K562 (cell line): ENCODE data around the gene NT5DC4. TPM values are rescaled to one million over a fixed set of nuclear protein-coding genes. Genes with fewer than 3 reads are reported as not detected.
A peak's percentile ranks its signal among the peaks of the same experiment; 100 is the strongest.

Experiments used
- SMAD4 ChIP-seq: fragments of 250-450 bp; sonication (Bioruptor Pico); conservative IDR thresholded peaks from 2 replicates; pipeline ENCODE4 v1.8.0; 2021; ENCODE audit warnings: inconsistent platforms, mild to moderate bottlenecking, moderate library complexity
- SRSF9 ChIP-seq: fragments of 200-400 bp; formaldehyde crosslinking; IDR thresholded peaks from 2 replicates; pipeline ENCODE4 v1.6.1; 2017; ENCODE audit warnings: low read depth, low read length, borderline replicate concordance
- ZNF134 ChIP-seq: fragments of 250-450 bp; sonication (Bioruptor Pico); conservative IDR thresholded peaks from 2 replicates; pipeline ENCODE4 v1.4.0; 2020
- polyA plus RNA-seq, 8 experiments: library from polyadenylated mRNA; depleted of rRNA in 4 of 8; stranded (reverse) in 5 of 8; unstranded in 3 of 8; fragments of >200 nt; fragmentation: Nextera tagmentation in 2 of 8; fragmentation: Illumina TruSeq in 1 of 8; extraction: Ambion mirVana in 2 of 8; extraction: Trizol in 1 of 8; gene quantifications; 2 replicates each; pipeline versions ENCODE4 v1.2.1 to v1.2.3, GENCODE V29; 2011 to 2014; ENCODE audit warnings: inconsistent platforms in 1 of 8, missing spikeins in 1 of 8
- total RNA-seq, 7 experiments: library from RNA; depleted of rRNA in 6 of 7; stranded (reverse); fragments of >200 nt in 6 of 7; fragmentation: Illumina TruSeq in 2 of 7; extraction: Trizol in 2 of 7; gene quantifications; 2 replicates each; pipeline versions ENCODE4 v1.2.1 to v1.2.3, GENCODE V29; 2011 to 2021; ENCODE audit warnings: low replicate concordance in 1 of 7
- TF ChIP-seq, protein P1 (sequence below): fragments of 250-450 bp; sonication (Bioruptor Pico); IDR thresholded peaks from 2 replicates; pipeline ENCODE4 v1.4.0; 2020
- TF ChIP-seq, protein P2 (sequence below): fragments of 250-450 bp; sonication (Bioruptor Pico); IDR thresholded peaks from 2 replicates; pipeline ENCODE4 v1.8.0; 2021; ENCODE audit warnings: mild to moderate bottlenecking, moderate library complexity
- TF ChIP-seq, protein P3 (sequence below), 2 experiments: fragments of 450-650 bp; IDR thresholded peaks; 2 replicates each; pipeline ENCODE4 v1.6.1; 2018; ENCODE audit warnings: mild to moderate bottlenecking in 2 of 2, low read depth in 1 of 2; ENCODE audit not compliant: partially characterized antibody in 2 of 2
- TF ChIP-seq, protein P4 (sequence below): sonication (generic); formaldehyde crosslinking; IDR thresholded peaks from 2 replicates; pipeline ENCODE4 v1.8.0; 2022; ENCODE audit warnings: missing genetic modification reagents, mild to moderate bottlenecking, moderate library complexity, borderline replicate concordance
- TF ChIP-seq, protein P5 (sequence below): sonication (generic); formaldehyde crosslinking; IDR thresholded peaks from 2 replicates; pipeline ENCODE4 v1.8.1; 2022; ENCODE audit warnings: missing genetic modification reagents
- TF ChIP-seq, protein P6 (sequence below): IDR thresholded peaks from 2 replicates; pipeline ENCODE4 v1.6.1; 2011; ENCODE audit warnings: borderline replicate concordance, low read depth, mild to moderate bottlenecking, moderate library complexity, low read length; ENCODE audit not compliant: insufficient read depth, poor library complexity, severe bottlenecking

NT5DC4 gene
- total and polyA plus RNA-seq, 9 of the 15 experiments (the other 6 are each of a cell fraction or from before 2014, with no cell fraction given), result 0.44 to 6.9 (median 2.5) TPM

DNA sequence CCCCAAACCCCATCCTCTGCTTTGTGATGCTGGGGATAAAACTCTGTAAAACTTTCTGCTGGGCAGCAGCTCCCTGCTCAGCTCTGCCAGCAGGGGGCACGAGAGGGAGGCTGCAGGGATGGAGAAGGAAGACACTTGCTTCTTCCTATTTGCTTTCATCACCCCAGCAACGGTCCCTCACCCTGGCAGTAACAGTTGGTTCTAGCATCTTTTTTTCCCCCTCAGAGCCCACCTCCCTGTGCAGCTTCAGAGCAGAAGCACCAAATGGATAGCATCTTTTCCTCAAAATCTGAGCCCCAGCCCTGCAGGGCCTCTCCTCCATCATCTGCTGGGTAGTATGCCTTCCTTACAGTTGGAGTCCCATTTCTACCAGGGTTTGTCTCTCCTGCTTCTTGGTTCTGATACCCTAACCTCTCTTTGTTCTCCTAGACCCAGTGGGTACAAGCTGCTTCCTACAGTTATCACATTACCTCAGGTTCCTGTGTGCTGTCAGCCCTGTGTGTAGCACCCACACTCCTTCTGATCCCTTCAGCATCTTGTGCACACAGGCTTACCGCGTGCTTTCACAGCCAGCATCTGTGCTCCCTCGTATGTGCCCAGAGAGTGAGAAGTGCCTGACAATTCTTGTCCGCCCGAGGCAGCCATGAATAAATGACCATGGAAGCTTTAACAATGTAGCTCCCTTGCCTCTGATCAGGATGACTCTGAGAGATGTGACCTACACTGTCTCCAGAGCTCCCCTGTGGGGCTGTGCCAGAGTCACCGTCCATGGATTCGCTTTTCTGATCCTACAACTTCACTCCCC, 29.1 kb downstream of the NT5DC4 start (continued):
- TF ChIP-seq, protein P1, sequence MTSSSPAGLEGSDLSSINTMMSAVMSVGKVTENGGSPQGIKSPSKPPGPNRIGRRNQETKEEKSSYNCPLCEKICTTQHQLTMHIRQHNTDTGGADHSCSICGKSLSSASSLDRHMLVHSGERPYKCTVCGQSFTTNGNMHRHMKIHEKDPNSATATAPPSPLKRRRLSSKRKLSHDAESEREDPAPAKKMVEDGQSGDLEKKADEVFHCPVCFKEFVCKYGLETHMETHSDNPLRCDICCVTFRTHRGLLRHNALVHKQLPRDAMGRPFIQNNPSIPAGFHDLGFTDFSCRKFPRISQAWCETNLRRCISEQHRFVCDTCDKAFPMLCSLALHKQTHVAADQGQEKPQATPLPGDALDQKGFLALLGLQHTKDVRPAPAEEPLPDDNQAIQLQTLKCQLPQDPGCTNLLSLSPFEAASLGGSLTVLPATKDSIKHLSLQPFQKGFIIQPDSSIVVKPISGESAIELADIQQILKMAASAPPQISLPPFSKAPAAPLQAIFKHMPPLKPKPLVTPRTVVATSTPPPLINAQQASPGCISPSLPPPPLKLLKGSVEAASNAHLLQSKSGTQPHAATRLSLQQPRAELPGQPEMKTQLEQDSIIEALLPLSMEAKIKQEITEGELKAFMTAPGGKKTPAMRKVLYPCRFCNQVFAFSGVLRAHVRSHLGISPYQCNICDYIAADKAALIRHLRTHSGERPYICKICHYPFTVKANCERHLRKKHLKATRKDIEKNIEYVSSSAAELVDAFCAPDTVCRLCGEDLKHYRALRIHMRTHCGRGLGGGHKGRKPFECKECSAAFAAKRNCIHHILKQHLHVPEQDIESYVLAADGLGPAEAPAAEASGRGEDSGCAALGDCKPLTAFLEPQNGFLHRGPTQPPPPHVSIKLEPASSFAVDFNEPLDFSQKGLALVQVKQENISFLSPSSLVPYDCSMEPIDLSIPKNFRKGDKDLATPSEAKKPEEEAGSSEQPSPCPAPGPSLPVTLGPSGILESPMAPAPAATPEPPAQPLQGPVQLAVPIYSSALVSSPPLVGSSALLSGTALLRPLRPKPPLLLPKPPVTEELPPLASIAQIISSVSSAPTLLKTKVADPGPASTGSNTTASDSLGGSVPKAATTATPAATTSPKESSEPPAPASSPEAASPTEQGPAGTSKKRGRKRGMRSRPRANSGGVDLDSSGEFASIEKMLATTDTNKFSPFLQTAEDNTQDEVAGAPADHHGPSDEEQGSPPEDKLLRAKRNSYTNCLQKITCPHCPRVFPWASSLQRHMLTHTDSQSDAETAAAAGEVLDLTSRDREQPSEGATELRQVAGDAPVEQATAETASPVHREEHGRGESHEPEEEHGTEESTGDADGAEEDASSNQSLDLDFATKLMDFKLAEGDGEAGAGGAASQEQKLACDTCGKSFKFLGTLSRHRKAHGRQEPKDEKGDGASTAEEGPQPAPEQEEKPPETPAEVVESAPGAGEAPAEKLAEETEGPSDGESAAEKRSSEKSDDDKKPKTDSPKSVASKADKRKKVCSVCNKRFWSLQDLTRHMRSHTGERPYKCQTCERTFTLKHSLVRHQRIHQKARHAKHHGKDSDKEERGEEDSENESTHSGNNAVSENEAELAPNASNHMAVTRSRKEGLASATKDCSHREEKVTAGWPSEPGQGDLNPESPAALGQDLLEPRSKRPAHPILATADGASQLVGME (CRISPR knock-in tag), result peak; percentile 78; the same call in 1 of the 2 replicates
- TF ChIP-seq ZNF134 (CRISPR knock-in tag) (no peak), SMAD4 (no peak), SRSF9 (no peak)
- TF ChIP-seq, protein P2, sequence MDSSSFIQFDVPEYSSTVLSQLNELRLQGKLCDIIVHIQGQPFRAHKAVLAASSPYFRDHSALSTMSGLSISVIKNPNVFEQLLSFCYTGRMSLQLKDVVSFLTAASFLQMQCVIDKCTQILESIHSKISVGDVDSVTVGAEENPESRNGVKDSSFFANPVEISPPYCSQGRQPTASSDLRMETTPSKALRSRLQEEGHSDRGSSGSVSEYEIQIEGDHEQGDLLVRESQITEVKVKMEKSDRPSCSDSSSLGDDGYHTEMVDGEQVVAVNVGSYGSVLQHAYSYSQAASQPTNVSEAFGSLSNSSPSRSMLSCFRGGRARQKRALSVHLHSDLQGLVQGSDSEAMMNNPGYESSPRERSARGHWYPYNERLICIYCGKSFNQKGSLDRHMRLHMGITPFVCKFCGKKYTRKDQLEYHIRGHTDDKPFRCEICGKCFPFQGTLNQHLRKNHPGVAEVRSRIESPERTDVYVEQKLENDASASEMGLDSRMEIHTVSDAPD, result no peak
- TF ChIP-seq, protein P3, sequence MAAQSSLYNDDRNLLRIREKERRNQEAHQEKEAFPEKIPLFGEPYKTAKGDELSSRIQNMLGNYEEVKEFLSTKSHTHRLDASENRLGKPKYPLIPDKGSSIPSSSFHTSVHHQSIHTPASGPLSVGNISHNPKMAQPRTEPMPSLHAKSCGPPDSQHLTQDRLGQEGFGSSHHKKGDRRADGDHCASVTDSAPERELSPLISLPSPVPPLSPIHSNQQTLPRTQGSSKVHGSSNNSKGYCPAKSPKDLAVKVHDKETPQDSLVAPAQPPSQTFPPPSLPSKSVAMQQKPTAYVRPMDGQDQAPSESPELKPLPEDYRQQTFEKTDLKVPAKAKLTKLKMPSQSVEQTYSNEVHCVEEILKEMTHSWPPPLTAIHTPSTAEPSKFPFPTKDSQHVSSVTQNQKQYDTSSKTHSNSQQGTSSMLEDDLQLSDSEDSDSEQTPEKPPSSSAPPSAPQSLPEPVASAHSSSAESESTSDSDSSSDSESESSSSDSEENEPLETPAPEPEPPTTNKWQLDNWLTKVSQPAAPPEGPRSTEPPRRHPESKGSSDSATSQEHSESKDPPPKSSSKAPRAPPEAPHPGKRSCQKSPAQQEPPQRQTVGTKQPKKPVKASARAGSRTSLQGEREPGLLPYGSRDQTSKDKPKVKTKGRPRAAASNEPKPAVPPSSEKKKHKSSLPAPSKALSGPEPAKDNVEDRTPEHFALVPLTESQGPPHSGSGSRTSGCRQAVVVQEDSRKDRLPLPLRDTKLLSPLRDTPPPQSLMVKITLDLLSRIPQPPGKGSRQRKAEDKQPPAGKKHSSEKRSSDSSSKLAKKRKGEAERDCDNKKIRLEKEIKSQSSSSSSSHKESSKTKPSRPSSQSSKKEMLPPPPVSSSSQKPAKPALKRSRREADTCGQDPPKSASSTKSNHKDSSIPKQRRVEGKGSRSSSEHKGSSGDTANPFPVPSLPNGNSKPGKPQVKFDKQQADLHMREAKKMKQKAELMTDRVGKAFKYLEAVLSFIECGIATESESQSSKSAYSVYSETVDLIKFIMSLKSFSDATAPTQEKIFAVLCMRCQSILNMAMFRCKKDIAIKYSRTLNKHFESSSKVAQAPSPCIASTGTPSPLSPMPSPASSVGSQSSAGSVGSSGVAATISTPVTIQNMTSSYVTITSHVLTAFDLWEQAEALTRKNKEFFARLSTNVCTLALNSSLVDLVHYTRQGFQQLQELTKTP (IDR thresholded peaks at IDR 0.05; ENCODE audit: low read depth in 1 of 2, partially characterized antibody in 2 of 2), result no peak
- TF ChIP-seq, protein P4, sequence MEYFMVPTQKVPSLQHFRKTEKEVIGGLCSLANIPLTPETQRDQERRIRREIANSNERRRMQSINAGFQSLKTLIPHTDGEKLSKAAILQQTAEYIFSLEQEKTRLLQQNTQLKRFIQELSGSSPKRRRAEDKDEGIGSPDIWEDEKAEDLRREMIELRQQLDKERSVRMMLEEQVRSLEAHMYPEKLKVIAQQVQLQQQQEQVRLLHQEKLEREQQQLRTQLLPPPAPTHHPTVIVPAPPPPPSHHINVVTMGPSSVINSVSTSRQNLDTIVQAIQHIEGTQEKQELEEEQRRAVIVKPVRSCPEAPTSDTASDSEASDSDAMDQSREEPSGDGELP (CRISPR knock-in tag), result peak; percentile 33; the same call in 1 of the 2 replicates
- TF ChIP-seq, protein P5, sequence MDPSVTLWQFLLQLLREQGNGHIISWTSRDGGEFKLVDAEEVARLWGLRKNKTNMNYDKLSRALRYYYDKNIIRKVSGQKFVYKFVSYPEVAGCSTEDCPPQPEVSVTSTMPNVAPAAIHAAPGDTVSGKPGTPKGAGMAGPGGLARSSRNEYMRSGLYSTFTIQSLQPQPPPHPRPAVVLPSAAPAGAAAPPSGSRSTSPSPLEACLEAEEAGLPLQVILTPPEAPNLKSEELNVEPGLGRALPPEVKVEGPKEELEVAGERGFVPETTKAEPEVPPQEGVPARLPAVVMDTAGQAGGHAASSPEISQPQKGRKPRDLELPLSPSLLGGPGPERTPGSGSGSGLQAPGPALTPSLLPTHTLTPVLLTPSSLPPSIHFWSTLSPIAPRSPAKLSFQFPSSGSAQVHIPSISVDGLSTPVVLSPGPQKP (CRISPR knock-in tag), result no peak
- TF ChIP-seq, protein P6, sequence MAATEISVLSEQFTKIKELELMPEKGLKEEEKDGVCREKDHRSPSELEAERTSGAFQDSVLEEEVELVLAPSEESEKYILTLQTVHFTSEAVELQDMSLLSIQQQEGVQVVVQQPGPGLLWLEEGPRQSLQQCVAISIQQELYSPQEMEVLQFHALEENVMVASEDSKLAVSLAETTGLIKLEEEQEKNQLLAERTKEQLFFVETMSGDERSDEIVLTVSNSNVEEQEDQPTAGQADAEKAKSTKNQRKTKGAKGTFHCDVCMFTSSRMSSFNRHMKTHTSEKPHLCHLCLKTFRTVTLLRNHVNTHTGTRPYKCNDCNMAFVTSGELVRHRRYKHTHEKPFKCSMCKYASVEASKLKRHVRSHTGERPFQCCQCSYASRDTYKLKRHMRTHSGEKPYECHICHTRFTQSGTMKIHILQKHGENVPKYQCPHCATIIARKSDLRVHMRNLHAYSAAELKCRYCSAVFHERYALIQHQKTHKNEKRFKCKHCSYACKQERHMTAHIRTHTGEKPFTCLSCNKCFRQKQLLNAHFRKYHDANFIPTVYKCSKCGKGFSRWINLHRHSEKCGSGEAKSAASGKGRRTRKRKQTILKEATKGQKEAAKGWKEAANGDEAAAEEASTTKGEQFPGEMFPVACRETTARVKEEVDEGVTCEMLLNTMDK, result peak; percentile 50
